ACHN (cell line): Measurements from ENCODE around the gene SPINK2.

Source experiments
- DNase-seq: peaks from one replicate; pipeline ENCODE4 v3.0.0-alpha.2; 2015
- in situ Hi-C: cut with HindIII; loops from 2 replicates; pipeline ENCODE4 v1.10.0; 2017; ENCODE audit warnings: low sequenced_read_pairs, low pct_ligation_motif_present, low pct_unique_long_range_greater_than_20kb

SPINK2 gene

DNA sequence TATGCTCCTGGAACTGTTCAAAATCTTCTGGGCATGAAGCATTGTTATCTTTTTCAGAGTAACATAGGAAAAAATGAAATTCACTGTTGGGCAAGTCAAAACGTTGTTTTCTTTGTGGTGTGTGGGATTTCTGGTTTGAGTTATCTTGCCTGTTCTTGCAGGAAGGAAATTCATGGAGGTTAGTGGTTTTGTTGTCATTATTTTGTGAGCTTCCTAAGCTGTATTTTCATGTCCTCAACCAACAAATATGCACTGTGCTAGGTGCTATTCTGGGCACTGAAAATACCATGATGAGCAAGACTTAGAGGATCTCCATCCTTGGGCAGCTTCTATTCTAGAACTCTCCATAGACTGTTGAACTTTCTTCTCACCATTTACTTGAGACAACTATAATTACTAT is 16.9 kb downstream of the SPINK2 start:
- in situ Hi-C loops, result no loop called here
- DNase-seq, result no peak

DNA sequence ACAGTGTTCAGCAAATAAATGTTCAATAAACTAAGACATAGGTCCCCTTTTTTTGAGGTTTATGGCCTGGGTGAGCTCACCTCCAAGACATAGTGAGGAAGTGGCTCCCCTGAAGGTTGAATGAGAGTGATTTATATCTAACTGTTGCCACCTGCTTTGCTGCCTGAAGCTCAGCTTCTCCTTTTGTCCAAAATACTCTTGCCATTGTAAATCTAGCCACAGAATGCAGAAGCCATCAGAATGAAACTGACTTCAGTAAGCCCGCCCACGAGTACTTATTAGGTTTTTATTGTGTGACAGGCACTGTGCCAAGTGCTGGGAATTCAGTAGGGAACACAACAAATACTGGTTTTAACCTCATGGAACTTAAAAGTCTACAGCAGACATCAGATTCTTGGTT is 18.0 kb downstream of the SPINK2 start:
- DNase-seq, result no peak
- in situ Hi-C loops, result no loop called here

DNA sequence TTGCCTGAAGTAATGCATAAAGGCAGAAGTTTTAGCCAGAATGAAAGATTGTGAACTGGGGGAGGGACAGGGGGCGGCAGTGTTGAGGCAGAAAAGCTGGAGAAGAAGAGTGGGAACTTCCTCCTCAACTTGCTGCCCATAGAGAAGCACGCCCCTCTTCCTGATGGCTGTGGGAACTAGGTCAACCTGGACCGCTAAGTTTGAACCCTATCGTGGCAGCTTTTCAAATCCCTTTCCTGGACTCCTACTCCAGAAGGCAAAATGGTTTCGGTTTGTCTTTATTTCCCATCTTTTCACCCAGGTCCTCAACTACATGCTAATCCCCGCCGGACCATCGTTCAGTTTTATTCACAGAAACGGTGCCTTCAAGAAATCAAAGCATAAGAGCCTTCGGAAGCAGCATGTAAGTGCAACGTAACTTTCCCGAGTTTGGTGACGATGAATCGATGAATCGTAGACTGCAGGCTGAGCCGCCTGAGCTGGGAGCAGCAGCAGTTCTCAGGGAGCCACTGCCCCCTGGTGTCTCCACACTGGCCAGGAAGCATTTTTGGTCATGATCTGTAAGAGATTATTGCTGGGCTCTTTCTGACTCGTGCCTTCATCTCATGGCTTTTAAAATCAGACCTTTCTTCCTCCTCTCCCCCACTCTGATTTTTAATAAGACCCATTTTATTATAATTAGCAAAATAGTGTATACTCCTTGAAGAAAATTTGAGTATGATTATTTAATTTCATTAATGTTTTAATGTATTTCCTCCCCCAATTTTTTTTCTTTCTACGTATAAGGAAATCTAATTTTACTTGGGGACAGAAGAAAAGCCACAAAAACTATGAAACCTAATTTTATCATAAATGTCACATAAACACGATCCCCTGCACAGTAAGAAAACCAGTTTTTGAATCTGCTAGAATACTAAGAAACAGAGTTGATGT is 21.4 kb downstream of the SPINK2 start:
- in situ Hi-C loops, result no loop called here
- DNase-seq, result peak; percentile 73

DNA sequence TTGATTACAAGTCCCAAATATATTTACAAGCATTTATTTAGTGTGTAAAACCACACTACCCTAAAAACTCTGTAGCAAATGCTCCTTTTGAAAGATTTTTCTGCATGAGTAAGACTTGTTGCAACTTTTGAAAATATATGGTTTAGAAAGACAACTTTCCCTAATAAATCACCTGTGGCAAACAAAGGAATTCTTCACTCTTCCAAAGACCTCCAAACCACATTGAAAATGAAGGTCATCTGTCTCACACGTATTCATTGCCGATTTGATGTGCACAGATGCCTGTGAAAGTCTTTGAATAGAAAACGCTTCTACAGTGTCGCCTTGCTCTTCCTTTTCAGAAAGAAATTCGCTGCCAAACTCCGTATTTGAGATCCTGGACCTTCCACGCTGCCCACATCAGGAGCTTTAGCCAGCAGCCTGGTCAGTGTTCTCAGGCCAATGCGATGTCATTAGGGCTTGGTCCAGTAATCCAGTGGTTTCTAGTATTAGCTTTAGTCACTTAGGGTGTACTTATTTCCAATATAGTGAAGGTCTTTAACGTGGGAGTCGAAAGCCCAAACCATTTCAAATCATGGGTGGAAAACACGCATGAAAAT is 22.2 kb downstream of the SPINK2 start:
- in situ Hi-C loops, result no loop called here
- no peak for DNase-seq

DNA sequence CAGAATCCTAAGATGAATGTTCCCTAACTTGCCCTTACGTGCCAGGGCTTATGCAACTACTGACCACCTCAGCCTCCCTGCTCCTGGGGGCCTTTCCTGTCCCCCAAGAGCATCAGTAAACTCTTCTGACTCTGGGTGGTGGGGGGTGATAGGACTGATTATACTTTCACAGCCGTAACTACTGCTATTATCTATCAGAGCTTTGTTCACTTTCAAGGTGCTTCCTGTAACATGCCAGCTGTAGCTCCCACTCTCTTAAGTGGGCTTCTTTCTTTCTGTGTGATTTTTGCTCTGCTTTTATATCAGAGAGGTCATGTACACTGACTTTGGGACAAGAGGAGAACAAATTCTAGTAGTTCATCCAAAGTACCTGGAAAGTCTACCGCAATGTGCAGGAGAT is 25.3 kb downstream of the SPINK2 start:
- no peak for DNase-seq
- in situ Hi-C loops, result no loop called here

DNA sequence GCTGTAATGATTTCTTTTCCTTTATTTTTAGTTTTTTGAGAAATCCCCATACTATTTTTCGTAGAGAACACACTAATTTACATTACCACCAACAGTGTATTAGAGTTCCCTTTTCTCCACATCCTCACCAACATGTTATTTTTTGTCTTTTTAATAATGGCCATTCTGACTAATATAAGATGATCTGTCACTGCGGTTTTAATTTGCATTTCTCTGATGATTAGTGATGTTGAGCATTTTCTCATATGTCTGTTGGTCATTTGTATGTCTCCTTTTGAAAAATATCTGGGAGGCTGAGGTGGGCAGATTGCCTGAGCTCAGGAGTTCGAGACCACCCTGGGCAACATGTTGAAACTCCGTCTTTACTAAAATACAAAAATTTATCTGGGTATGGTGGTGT is 30.2 kb downstream of the SPINK2 start:
- in situ Hi-C loops, result no loop called here

DNA sequence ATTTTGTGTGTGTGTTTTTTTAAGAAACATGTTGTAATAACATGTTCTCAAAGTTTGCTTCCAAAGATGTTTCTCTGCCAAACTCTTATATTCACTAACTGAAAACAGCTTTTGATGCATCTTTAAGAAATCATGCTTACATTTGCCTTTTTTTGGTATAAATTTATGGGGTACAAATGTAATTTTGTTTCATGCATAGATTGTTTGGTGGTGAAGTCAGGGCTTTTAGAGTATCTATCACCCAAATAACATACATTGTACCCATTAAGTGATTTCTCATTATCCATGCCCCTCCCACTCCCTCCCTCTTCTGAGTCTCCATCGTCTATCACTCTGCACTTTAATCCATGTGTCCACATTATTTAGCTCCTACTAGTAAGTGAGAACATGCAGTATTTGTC is 30.8 kb downstream of the SPINK2 start:
- in situ Hi-C loops, result no loop called here
- no peak for DNase-seq

More for the DNA sequence above, 30.2 kb downstream of the SPINK2 start:
- no peak for DNase-seq

DNA sequence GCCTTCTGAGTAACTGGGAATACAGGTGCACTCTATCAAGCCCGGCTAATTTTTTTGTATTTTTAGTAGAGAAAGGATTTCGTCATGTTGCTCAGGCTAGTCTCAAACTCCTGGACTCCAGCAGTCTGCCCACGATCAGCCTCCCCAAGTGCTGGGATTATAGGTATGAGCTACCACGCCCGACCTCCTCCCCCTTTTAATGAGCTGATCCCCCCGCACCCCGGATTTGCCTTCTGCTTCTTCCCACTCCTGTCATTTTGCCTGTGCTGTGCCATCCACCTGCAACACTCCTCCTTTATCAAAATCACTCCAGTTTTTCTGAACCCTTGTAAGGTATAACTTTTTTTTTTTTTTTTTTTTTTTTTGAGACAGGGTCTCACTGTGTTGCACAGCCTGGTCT is 33.4 kb downstream of the SPINK2 start:
- DNase-seq, result no peak
- in situ Hi-C loops, result no loop called here

DNA sequence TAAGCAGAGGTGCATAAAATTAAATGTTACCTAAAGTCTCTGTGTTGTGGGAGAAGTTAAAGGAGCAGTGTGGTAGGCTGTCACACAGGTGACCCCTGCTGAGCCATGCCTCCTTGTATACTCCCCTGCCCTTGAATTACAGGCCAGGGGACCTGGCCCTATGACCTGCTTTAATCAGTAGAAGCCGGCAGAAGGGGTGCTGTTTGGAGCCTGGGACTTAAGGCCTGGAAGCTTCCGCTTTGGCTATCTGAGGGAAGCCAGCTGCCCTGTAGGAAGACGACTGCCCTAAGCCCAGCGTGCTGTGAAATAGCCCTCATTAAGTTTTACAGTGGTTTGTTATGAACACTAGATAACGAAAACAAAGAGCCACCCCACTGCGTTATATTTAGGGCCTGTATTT is 34.1 kb downstream of the SPINK2 start:
- in situ Hi-C loops, result no loop called here
- DNase-seq, result no peak

DNA sequence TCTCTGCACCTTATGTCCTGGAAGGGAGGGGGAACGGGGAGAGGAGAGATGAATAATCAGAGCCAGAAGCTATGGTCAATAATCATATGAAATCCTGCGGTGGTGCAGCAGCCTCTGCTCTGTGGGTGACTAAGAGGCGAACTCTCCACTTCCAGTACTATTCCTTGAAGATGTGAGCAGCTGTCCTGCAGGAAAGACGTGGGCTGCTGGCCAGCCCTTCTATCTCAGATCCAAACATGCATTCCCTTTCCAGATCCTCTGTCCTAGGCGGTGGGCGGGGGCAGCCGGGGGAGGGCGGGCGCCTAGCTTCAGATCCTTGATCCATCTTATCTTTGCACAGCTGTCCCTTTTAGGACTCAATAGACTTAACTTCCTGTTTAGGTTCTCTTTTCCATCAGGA is 34.5 kb downstream of the SPINK2 start:
- no peak for DNase-seq
- in situ Hi-C loops, result no loop called here

DNA sequence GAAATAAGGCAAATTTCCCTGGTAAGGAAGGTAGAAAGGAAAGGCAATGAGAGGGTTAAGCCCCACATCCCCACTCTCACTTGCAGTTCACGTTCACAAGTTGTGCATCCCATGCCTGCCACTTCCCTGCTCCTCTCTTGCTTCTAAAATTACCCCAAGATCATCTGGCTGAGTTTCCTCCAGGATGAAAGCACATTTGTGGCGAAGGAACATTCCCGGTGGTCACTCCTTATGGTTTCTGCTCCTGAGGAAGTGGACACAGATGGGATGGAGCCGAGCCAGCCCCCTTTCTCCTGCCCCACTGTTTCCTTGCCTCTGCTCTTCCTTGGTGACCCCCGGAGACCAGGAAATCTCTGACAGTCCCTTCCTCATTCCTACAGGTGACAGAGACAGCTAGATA is 37.5 kb downstream of the SPINK2 start:
- in situ Hi-C loops, result no loop called here
- DNase-seq, result no peak

DNA sequence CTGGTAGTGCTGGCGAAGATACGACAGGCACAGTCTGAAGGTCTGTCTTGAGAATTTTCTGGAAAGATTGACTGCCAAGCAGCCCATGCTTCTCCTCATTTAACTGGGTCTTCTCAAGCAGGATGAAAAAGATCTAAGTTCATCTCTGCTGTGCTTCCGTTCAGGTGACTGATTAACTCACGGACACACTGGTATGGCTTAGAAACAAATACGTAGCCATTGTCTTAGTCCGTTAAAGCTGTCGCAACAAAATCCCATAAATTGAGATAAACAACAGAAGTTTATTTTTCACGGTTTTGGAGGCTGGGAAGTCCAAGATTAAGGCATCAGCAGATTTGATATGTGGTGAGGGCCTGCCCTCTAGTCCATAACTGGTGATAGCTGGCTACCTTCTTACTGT is 39.5 kb downstream of the SPINK2 start:
- in situ Hi-C loops, result no loop called here
- DNase-seq, result no peak

DNA sequence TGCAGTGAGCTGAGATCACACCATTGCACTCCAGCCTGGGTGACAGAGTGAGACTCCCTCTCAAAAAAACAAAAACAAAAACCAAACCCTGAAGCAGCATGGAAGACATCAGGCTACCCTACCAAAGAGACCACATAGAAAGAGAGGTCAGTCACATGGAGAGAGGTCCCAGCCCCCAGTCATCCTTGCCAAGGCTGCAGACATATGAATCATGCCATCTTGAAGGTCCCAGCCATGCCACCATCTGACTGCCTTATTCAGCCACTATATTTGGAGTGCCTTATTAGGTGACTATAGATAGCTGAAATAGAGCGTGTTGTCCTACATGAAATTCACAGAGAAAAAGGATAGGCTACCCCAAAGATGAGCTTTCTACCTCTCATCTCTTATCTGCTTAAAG is 48.2 kb downstream of the SPINK2 start:
- in situ Hi-C loops, result no loop called here
- DNase-seq, result no peak

DNA sequence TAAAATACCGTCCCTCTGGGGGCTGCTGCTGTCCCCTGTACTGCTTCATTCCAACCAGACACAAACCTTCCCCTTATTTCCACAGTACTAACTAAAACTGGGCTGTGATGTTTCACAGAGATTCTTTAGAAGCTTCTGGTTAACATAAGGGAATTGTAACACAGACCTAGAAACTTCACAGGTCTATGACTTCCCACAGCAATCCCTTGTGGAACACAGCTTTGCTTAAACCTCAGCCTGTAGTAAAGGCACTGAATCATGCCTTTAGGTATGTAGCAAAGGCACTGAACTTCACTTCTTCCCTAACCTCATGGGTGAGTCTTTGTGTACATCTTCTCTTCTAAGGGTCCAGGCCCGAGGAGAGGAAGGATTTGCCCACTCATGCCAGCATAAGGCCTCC is 49.4 kb downstream of the SPINK2 start:
- in situ Hi-C loops, result no loop called here
- no peak for DNase-seq

DNA sequence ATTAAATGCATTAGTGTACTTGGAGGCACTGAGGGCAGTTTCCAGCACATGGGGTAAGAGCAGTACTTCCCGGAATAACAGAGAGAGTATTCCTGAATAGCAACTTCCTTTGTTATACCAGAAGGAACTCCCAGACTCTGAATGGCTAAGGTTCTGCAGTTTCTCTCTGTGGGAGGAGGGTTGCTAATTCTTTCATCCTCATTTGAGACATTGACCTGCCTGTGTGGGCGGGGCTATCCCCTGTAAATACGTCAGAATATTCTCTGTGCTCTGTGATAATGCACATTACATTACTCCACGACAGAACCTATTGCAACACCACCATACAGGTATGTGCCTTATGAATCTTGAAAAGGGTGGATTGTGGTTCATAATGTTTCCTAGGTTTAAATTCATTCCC is 52.7 kb downstream of the SPINK2 start:
- no peak for DNase-seq

DNA sequence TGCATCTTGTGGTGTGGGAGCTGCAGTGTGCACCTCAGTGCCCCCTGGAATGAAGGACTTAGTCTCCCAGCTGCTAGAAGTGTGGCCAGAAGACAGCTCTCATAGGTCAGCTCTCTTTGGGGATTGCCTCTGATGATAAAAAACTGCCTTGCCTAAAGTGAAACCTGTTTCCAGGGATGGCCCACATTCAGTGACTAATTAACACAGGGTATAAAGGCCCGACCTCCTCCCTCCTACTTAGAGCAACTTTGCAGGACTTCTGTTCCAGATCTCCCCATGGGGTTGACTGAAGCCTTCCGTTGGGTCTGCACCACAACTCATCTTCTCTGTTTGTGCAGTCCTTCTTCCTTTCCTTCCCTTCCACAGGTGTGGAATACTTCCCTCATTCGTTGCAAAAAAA is 53.2 kb downstream of the SPINK2 start:
- DNase-seq, result no peak
- in situ Hi-C loops, result no loop called here

More for the DNA sequence above, 52.7 kb downstream of the SPINK2 start:
- in situ Hi-C loops, result no loop called here

DNA sequence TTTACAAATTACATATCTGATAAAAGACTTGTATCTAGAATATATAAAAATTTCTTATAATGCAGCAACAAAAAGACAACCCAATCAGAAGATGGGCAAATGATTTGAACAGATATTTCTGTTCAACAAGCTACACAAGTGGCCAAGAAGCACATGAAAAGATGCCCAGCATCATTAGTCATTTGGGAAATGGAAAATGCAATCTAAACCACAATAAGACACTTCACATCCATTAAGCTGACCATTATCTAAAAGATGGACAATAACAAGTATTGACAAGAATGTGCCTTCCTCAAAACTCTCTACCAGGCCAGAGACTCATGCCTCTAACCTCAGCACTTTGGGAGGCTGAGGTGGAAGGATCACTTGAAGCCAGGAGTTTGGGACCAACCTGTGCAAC is 53.9 kb downstream of the SPINK2 start:
- in situ Hi-C loops, result no loop called here
- DNase-seq, result no peak

DNA sequence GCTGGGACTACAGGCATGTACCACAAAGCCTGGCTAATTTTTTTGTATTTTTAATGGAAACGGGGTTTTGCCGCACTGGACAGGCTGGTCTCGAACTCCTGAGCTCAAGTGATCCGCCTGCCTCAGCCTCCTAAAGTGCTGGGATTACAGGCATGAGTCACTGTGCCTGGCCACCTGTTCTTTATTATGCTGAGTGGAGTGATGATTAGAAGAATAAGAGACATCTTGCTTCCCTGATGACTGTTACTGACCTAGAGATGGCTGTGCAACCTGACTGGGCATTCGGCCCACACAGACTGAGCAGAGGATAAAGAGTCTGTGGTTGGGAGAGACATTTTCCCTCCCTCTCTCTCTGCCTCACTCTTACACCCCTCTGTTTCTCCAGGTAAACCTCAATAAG is 56.7 kb downstream of the SPINK2 start:
- in situ Hi-C loops, result no loop called here
- no peak for DNase-seq

DNA sequence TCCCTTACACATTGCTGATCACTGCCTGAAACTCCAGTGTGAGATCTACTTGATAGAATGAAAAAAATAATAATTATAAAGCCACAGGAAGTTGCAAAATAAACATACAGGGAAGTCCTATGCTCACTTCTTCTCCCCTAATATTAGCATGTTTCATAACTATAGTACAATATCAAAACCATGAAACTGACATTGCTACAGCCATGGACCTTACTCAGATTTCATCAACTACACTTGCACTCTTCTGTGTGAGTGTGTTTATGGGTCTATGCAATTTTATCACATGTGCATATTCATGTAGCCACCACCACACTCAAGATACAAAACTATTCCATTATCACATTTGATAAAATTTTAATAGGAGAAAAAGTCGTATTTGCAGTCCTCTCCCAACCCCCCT is 57.3 kb downstream of the SPINK2 start:
- in situ Hi-C loops, result no loop called here
- no peak for DNase-seq
